Stimulated activated CD4-positive, alpha-beta T cell treated with anti-CD3 and anti-CD28 coated beads, Interleukin-12 subunit alpha, Interleukin-12 subunit beta, amount 100 ng/mL, for 48 hours (primary cell): Measurements from ENCODE around the gene CHRNA4.
"Not testable (repeated sequence)": the region's sequence is repeated elsewhere in the genome, so short reads cannot be mapped to it uniquely, and the experiment has no call there.

Experiments
- DNase-seq, 3 donors: peaks; one replicate each; pipeline ENCODE4 v3.0.0-alpha.2; 2020; ENCODE audit warnings: low read depth in 2 of 3, low spot score in 1 of 3

CHRNA4 gene

GRCh38 chr20:63397946-63398450, 36.8 kb upstream of the CHRNA4 start:
- no peak for DNase-seq

- DNase-seq, result no peak
These were observed 36.1 kb upstream of the CHRNA4 start for GRCh38 chr20:63397155-63397843.

- no peak for DNase-seq
These were observed 35.2 kb upstream of the CHRNA4 start for GRCh38 chr20:63396300-63396699.

GRCh38 chr20:63395723-63396122, 34.6 kb upstream of the CHRNA4 start:
- no peak for DNase-seq

GRCh38 chr20:63394920-63395455, 33.8 kb upstream of the CHRNA4 start:
- no peak for DNase-seq

- DNase-seq, result no peak
These were observed 33.1 kb upstream of the CHRNA4 start for GRCh38 chr20:63394069-63394919.

- DNase-seq, result no peak
These were observed 32.4 kb upstream of the CHRNA4 start for GRCh38 chr20:63393566-63393965.

- no peak for DNase-seq
These were observed 31.6 kb upstream of the CHRNA4 start for GRCh38 chr20:63392465-63393365.

GRCh38 chr20:63387917-63388316, 26.8 kb upstream of the CHRNA4 start:
- no peak for DNase-seq

- no peak for DNase-seq
These were observed 26.2 kb upstream of the CHRNA4 start for GRCh38 chr20:63387393-63387792.

GRCh38 chr20:63386491-63386890, 25.3 kb upstream of the CHRNA4 start:
- no peak for DNase-seq

GRCh38 chr20:63385819-63386218, 24.7 kb upstream of the CHRNA4 start:
- DNase-seq, result no peak

GRCh38 chr20:63384336-63384735, 23.2 kb upstream of the CHRNA4 start:
- DNase-seq, result no peak

- DNase-seq, result no peak
These were observed 22.4 kb upstream of the CHRNA4 start for GRCh38 chr20:63383556-63383955.

GRCh38 chr20:63382551-63383300, 21.6 kb upstream of the CHRNA4 start:
- no peak for DNase-seq

GRCh38 chr20:63381781-63382431, 20.8 kb upstream of the CHRNA4 start:
- peak in 2 of 3 donors; percentile 15 to 19 for DNase-seq

GRCh38 chr20:63380346-63380870, 19.3 kb upstream of the CHRNA4 start:
- DNase-seq, result no peak

GRCh38 chr20:63379872-63380271, 18.7 kb upstream of the CHRNA4 start:
- DNase-seq, result not testable (repeated sequence)

- no peak for DNase-seq
These were observed 18.1 kb upstream of the CHRNA4 start for GRCh38 chr20:63379296-63379695.
